Measurements from ENCODE around the gene ARL6.
"Not testable (repeated sequence)": the region's sequence is repeated elsewhere in the genome, so short reads cannot be mapped to it uniquely, and the experiment has no call there.

The ARL6 gene

GRCh38 chr3:97821287-97821773 is 56.8 kb downstream of the ARL6 start:
- DNase-seq (ENCODE audit: low read depth) = no peak

- DNase-seq (ENCODE audit: low read depth) = peak; percentile 67
Observed at GRCh38 chr3:97821774-97822358, 57.3 kb downstream of the ARL6 start, which contains the start of gene CRYBG3. TSS of gene CRYBG3 (plus strand) at chr3:97822011. CDS start at chr3:97822207, 196 bp downstream.

DNA sequence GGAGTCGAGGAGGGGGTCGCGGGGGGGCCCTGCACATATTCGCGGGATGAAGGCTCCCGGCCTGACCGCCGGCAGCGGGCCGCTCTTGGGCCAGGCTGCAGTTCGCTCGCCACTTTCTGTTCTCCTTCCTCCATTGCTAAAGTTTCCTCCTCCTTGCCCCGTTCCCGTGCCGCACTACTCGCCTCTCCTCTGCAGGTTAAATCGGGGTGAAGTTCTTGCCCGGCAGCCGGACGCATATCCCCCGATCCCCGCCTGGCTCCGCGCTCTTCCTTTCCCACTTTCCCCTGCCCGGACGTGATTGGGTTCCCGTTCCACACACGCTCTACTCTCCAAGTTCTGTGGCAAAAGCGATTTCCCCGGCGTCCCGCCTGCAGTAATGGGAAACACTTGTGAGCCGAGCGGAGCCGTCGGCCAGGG is 57.8 kb downstream of the ARL6 start:
- DNase-seq (ENCODE audit: low read depth) = peak; percentile 37

- no peak for DNase-seq (ENCODE audit: low read depth)
Observed at GRCh38 chr3:97823046-97824004, 58.8 kb downstream of the ARL6 start.

GRCh38 chr3:97825101-97825500 is 60.5 kb downstream of the ARL6 start:
- no peak for DNase-seq (ENCODE audit: low read depth)

DNA sequence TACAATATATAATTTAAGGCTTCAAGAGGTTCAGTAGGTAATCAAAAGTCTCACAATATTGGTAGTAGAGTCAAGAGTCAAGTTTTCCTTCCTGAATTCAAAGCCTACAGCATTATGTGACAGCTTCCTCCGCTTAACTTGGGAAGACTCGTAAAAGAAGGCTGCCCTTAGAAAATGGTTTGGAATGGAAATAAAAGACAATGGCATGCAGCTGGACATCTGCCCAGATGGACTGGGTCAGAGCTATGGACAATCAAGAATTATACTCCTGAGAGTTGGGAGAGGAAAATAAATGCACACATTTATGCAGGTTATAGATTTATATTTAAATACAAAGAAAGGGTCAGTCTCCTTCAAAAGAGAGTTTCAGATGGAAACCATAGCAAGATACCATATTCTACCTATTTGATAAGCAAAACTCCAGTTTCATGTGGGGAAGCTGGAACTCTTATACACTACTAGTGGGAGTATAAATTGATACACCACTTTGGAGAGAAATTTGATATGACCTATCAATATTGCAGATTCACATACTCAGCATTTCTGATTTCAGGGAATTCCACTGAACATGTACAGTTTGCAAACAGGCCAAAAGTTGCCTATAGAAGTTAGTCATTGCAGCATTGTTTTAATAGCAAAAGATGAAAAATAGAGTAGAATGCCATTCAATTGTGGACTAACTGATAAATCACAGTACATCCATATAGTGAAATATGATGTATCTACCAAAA is 63.3 kb downstream of the ARL6 start:
- no peak for DNase-seq (ENCODE audit: low read depth)

- no peak for DNase-seq (ENCODE audit: low read depth)
Observed at GRCh38 chr3:97829198-97829597, 64.6 kb downstream of the ARL6 start.

DNA sequence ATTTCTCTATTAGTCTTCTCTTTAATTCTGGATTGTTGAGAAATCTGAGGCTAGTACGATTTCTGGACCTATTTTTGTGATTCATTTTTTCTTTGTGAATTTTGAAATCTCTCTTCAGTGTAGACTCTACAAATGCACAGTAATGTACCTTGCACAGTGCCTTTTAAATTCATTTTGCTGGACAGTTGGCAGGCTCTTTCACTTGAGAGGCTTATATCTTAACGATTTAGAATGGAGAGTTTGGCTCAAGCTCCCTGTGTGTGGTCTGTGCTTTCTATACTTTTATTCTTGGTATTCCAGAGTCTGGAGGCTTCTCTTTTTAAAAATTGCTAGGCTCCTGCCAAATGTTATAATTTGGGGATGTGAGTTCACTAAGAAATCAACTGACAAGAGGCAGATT is 66.1 kb downstream of the ARL6 start:
- DNase-seq (ENCODE audit: low read depth) = no peak

GRCh38 chr3:97831140-97831539 is 66.6 kb downstream of the ARL6 start:
- no peak for DNase-seq (ENCODE audit: low read depth)

DNA sequence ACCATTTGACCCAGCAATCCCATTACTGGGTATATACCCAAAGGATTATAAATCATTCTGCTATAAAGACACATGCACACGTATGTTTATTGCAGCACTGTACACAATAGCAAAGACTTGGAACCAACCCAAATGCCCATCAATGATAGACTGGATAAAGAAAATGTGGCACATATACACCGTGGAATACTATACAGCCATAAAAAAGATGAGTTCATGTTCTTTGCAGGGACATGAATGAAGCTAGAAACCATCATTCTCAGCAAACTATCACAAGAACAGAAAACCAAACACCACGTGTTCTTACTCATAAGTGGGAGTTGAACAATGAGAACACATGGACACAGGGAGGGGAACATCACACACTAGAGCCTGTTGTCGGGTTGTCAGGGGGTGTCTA is 68.6 kb downstream of the ARL6 start:
- not testable (repeated sequence) for DNase-seq (ENCODE audit: low read depth)

DNA sequence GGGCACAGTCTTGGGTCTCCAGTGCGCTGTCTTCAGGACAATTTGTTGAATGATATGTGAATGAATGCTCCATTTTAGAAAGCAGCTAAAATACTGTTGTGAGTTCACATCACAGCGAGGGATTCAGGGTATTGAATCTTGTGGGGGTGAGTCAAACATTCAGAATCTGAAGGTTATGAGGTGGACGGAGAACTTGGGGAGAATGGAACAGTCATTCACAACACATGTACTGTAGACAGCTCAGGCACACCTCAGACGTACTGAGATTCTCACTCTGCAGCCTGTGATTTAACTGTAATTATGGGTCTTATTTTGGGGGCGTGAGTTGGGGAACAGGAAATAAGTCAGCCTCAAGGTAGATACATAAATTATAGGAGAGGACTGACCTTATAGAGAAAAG is 71.2 kb downstream of the ARL6 start:
- DNase-seq (ENCODE audit: low read depth) = no peak

- no peak for DNase-seq (ENCODE audit: low read depth)
Observed at GRCh38 chr3:97838393-97838792, 73.8 kb downstream of the ARL6 start.

DNA sequence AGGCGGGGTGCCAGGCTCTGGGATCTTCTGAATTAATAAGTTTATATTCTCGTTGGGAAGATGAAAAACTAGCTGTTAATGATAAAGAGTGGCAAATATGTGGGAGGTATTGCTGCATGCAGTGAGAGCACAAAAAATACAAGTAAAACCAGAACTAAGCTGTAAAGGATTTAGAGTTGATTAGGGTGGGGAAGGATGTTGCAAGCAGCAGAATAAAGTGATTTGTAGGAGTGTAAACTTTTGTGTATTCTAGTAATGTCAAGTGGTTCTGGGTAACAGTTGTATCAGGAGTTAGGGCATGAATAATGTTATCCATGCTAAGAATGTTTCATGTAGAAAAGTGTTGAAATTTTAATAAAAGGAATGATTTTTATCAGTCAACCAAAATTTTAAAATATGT is 75.4 kb downstream of the ARL6 start:
- DNase-seq (ENCODE audit: low read depth) = no peak

- no peak for DNase-seq (ENCODE audit: low read depth)
Observed at GRCh38 chr3:97841304-97841703, 76.7 kb downstream of the ARL6 start.

- no peak for DNase-seq (ENCODE audit: low read depth)
Observed at GRCh38 chr3:97841956-97842355, 77.4 kb downstream of the ARL6 start.

DNA sequence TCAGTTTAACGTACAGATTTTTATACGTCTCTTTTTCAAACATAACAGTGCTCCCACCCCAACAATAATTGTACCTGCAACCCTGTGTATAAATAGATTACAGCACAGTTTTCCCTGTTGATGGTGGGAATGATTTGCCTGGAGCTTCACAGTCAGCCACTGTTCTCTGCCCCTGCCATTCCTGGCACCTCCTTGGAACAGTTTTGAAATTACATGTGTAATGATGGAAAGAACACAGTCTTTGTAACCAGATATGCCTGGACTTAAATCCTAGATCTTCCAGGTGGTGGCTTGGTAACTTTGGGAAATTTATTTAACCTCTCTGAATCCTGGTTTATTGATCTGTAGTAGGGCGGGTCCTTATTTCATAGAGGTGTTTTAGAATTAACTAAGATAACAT is 84.2 kb downstream of the ARL6 start:
- DNase-seq (ENCODE audit: low read depth) = no peak
